Measurements from ENCODE around the gene PGAP6.
"Not testable (repeated sequence)": the region's sequence is repeated elsewhere in the genome, so short reads cannot be mapped to it uniquely, and the experiment has no call there.

Gene PGAP6

GRCh38 chr16:337975-338575, 43.7 kb downstream of the PGAP6 start:
- Histone ChIP-seq H3K27me3 (replicated peaks) (no peaks in the 10 kb centered on the region), H3K36me3 (replicated peaks) (no peaks in the 10 kb centered on the region), H3K4me3 (ENCODE audit: low read depth, low read length) (no peak overlapping the region), H3K27ac (no peak overlapping the region)
- in situ Hi-C loops (cut with HindIII; ENCODE audit: low pct_ligation_motif_present, low sequenced_read_pairs): no loop called here
- DNase-seq: no peak
- TF ChIP-seq CTCF (IDR thresholded peaks at IDR 0.05; ENCODE audit: low read depth, low read length, missing control alignments): no peak

- no peak for DNase-seq
- TF ChIP-seq CTCF (IDR thresholded peaks at IDR 0.05; ENCODE audit: low read depth, low read length, missing control alignments): no peak
- no peak overlapping the region for H3K4me3 ChIP-seq (ENCODE audit: low read depth, low read length)
- H3K27ac ChIP-seq: no peak overlapping the region
- in situ Hi-C loops (cut with HindIII; ENCODE audit: low pct_ligation_motif_present, low sequenced_read_pairs): no loop called here
- no peaks in the 10 kb centered on the region for H3K27me3 ChIP-seq (replicated peaks)
- H3K36me3 ChIP-seq (replicated peaks): no peaks in the 10 kb centered on the region
Measured at GRCh38 chr16:337437-337836, 44.3 kb downstream of the PGAP6 start.

DNA sequence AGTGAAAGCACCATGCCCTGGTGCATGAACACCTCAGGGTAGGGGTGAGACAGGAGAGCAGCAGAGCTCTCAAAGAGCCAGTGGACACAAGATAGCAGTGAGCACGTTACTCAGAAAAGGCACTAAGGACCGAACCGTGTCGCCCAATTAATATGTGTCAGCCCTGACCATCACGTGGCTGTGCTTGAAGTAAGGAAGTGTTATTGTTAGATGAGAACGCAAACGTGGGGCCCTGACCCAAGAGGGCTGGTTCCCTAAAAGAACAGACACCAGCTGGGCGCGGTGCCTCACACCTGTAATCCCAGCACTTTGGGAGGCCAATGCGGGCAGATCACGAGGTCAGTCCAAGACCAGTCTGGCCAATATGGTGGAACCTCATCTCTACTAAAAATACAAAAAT, 45.5 kb downstream of the PGAP6 start:
- no peak overlapping the region for H3K27ac ChIP-seq
- in situ Hi-C loops (cut with HindIII; ENCODE audit: low pct_ligation_motif_present, low sequenced_read_pairs): no loop called here
- DNase-seq: no peak
- H3K36me3 ChIP-seq (replicated peaks): no peaks in the 10 kb centered on the region
- no peak for TF ChIP-seq CTCF (IDR thresholded peaks at IDR 0.05; ENCODE audit: low read depth, low read length, missing control alignments)
- H3K4me3 ChIP-seq (ENCODE audit: low read depth, low read length): no peak overlapping the region
- no peaks in the 10 kb centered on the region for H3K27me3 ChIP-seq (replicated peaks)

DNA sequence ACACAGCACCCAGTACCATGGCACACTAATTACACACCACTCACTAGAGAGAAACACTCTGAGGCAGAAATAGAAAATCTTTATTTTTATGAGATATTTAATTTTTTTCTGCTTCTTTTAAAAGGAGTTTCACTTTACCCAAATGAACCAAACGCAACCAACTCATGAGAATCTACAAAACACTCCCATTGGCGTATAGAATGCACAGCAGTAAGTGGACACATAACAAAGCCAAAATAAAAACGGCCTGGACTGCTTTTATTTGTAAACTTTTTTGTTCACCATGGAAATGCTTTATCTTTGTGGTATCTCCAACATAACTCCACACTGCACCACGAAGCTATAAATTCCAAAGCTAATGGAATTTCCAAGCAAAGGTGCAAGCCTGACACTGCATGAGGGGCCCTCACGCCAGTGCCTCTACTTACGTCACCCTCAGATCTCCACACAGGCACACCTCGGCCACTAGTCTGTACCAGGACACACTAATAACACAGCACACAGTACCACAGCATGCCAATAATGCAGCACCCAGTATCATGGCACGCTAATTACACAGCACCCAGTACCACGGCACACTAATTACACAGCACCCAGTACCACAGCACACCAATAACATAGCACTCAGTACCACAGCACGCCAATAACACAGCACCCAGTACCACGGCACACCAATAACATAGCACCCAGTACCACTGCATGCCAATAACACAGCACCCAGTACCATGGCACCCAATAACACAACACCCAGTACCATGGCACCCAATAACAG, 46.7 kb downstream of the PGAP6 start:
- H3K27ac ChIP-seq; H3K4me3 ChIP-seq (ENCODE audit: low read depth, low read length); DNase-seq; H3K27me3 ChIP-seq (replicated peaks); H3K36me3 ChIP-seq (replicated peaks); in situ Hi-C loops (cut with HindIII; ENCODE audit: low pct_ligation_motif_present, low sequenced_read_pairs): not testable (repeated sequence)

DNA sequence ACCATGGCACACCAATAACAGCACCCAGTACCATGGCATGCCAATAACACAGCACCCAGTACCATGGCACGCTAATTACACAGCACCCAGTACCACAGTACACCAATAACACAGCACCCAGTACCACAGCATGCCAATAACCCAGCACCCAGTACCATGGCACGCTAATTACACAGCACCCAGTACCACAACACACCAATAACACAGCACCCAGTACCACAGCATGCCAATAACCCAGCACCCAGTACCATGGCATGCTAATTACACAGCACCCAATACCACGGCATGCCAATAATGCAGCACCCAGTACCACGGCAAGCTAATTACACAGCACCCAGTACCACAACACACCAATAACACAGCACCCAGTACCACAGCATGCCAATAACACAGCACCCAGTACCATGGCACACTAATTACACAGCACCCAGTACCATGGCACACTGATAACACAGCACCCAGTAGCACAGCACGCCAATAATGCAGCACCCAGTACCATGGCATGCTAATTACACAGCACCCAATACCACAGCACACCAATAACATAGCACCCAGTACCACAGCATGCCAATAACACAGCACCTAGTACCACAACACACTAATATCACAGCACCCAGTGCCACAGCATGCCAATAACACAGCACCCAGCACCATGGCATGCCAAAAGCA, 47.5 kb downstream of the PGAP6 start:
- H3K36me3 ChIP-seq (replicated peaks); in situ Hi-C loops (cut with HindIII; ENCODE audit: low pct_ligation_motif_present, low sequenced_read_pairs); H3K27me3 ChIP-seq (replicated peaks); H3K4me3 ChIP-seq (ENCODE audit: low read depth, low read length); DNase-seq; H3K27ac ChIP-seq: not testable (repeated sequence)

DNA sequence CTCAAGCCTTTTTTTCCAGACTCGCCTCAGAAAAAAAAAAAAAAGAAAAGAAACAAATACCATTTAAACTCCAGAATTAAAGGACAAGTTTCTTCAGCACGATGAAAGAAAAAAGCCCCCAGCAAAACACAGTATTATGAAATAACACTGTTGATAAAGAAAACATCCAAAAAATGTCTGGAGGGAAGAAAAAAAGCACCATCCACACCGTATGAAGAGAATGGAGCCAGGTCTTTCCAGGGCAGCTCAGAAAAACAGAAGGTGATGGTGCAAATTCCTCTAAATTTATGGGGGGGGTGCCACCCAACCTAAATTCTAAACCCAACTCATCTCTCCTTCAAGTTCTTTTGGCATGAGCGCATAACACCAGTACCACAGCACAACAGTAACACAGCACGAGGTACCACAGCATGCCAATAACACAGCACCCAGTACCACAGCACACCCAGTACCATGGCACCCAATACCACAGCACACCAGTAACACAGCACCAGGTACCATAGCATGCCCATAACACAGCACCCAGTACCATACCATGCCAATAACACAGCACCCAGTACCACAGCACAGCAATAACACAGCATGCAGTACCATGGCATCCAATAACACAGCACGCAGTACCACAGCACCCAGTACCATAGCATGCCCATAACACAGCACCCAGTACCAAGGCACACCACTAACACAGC, 48.2 kb downstream of the PGAP6 start:
- Histone ChIP-seq H3K4me3 (ENCODE audit: low read depth, low read length) (no peak overlapping the region), H3K27ac (no peak overlapping the region), H3K27me3 (replicated peaks) (no peaks in the 10 kb centered on the region), H3K36me3 (replicated peaks) (no peaks in the 10 kb centered on the region)
- no peak for DNase-seq
- TF ChIP-seq CTCF (IDR thresholded peaks at IDR 0.05; ENCODE audit: low read depth, low read length, missing control alignments): no peak
- in situ Hi-C loops (cut with HindIII; ENCODE audit: low pct_ligation_motif_present, low sequenced_read_pairs): no loop called here

GRCh38 chr16:331181-331814, 50.5 kb downstream of the PGAP6 start:
- H3K27me3 ChIP-seq (replicated peaks); H3K4me3 ChIP-seq (ENCODE audit: low read depth, low read length); in situ Hi-C loops (cut with HindIII; ENCODE audit: low pct_ligation_motif_present, low sequenced_read_pairs); H3K27ac ChIP-seq; H3K36me3 ChIP-seq (replicated peaks): not testable (repeated sequence)
- DNase-seq: peak; percentile 44

All from brain microvascular endothelial cell (primary cell).